ENCODE results near the gene PHF2.

The PHF2 gene

DNA sequence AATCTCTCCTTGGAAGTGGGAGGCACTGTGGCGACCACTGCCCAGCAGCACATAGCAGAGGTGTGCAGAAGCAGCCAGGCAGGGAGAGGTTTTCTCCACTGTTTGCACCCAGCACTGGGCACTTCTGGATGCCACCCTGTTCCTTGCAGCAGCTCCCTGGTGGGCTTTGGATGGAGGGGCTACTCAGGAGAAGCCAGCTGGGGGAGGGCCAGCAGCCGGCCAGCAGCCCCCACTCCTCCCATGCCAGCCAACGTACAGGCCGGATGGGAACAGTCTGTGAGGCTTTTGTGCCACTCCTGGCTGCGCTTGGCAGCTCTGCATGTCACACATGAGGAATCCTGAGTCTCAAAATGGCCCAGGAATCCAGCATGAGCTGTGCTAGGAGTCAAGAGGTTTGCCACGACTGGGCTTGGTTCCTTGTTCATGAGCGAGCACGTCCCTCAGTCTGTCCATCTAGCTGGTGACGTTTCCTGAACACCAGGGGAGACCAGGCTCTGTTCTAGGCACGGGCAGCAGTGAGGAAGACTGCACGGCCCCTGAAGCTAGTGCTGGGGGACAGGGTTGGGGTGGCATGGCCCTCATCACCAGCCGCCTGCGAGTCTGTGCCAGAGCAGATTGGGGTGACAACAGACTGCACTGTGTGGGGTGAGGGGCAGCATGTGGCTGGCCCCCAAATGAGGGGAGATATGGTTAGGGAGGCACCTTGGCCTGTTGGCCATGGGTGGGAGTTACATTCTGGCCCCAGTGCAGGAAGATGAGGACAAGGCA, 10.1 kb downstream of the PHF2 start:
- no peak for DNase-seq (ENCODE audit: insufficient read length, low spot score)
- TF ChIP-seq, protein P1, sequence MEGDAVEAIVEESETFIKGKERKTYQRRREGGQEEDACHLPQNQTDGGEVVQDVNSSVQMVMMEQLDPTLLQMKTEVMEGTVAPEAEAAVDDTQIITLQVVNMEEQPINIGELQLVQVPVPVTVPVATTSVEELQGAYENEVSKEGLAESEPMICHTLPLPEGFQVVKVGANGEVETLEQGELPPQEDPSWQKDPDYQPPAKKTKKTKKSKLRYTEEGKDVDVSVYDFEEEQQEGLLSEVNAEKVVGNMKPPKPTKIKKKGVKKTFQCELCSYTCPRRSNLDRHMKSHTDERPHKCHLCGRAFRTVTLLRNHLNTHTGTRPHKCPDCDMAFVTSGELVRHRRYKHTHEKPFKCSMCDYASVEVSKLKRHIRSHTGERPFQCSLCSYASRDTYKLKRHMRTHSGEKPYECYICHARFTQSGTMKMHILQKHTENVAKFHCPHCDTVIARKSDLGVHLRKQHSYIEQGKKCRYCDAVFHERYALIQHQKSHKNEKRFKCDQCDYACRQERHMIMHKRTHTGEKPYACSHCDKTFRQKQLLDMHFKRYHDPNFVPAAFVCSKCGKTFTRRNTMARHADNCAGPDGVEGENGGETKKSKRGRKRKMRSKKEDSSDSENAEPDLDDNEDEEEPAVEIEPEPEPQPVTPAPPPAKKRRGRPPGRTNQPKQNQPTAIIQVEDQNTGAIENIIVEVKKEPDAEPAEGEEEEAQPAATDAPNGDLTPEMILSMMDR (IDR thresholded peaks at IDR 0.05; ENCODE audit: insufficient read depth, missing control alignments): no peak
- FAIRE-seq: no peak

DNA sequence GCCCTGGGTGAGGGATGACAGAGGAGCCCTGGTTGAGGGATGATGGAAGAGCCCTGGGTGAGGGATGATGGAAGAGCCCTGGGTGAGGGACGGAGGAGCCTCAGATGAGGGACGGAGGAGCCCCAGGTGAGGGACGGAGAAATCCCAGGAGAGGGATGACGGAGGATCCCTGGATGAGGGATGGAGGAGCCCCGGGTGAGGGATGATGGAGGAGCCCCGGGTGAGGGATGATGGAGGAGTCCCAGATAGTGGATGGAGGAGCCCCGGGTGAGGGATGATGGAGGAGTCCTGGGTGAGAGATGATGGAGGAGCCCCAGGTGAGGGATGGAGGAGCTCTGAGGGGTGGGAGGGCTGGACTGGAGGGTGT, 10.9 kb downstream of the PHF2 start:
- TF ChIP-seq, protein P1 (IDR thresholded peaks at IDR 0.05; ENCODE audit: insufficient read depth, missing control alignments): no peak
- no peak for DNase-seq (ENCODE audit: insufficient read length, low spot score)
- FAIRE-seq: no peak

DNA sequence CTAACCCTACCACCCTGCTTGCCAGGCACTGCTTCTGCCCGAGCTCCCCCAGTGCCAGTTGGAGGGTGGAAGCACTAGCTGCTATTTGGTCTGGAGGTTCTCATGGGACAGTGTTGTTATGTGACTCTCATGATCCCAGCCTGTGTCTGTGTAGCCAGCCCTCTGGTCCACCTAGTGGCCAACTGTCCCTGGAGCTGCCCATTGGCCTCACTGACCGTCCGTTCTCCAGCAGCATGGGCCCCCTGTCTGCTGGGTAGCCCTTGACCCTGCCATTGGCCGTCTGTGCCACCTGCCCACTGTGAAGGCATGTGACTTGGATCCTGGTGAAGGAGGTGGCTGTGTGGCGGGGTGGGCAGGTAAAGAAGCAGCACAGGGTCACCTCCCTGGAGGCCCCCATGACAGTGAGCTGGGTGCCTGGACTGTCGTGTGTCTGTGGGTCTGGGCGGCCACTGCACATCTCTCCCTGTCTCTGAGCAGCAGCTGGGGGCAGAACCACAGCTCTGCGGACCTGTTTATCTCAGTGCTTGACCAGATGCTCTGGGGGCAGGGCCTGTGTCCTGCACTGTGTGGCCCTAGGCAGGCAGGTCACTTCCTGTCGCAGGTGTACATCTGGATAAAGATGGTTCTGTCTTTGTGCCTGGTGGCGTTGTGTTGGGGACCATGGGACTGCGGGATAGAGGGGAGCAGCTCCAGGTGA, 11.4 kb downstream of the PHF2 start:
- DNase-seq (ENCODE audit: insufficient read length, low spot score) (no peak), FAIRE-seq (no peak)
- TF ChIP-seq, protein P1 (IDR thresholded peaks at IDR 0.05; ENCODE audit: insufficient read depth, missing control alignments): no peak

DNA sequence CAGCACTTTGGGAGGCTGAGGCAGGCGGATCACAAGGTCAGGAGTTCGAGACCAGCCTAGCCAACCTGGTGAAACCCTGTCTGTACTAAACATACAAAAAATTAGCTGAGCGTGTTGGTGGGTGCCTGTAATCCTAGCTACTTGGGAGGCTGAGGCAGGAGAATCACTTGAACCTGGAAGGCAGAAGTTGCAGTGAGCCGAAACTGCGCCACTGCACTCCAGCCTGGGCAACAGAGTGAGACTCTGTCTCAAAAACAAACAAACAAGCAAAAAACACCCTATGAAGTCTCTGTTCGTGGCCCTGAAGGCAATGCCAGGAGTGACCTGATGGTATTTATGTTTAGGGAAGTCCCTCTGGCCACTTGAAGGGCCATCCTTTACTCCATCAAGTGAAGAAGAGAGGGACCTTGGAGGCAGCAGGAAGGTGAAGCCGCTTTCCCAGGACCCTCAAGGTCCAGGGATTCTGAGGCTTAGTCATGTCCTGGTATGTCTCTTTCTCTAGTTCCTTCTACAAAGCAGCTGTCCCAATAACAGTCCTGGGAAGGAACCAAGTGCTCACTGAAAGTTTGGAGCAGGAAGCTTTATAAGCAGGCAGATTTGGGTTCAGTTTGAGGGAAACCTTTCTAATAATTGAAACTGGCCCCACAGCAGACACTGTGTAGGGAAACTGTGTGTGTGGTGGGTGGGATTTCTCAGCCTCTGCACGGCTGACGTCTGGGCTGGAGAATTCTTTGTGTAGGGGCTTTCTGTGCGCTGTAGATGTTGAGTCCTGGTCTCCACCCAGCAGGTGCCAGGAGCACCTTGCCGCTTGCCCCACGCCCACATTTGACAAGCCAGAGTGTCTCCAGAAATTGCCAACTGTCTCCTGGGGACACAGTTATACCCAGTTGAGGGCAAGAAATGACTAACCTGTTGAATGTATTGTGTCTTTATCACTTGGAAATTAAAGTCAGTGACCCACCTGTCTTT, 12.5 kb downstream of the PHF2 start:
- TF ChIP-seq, protein P1 (IDR thresholded peaks at IDR 0.05; ENCODE audit: insufficient read depth, missing control alignments): no peak
- no peak for DNase-seq (ENCODE audit: insufficient read length, low spot score)
- no peak for FAIRE-seq

DNA sequence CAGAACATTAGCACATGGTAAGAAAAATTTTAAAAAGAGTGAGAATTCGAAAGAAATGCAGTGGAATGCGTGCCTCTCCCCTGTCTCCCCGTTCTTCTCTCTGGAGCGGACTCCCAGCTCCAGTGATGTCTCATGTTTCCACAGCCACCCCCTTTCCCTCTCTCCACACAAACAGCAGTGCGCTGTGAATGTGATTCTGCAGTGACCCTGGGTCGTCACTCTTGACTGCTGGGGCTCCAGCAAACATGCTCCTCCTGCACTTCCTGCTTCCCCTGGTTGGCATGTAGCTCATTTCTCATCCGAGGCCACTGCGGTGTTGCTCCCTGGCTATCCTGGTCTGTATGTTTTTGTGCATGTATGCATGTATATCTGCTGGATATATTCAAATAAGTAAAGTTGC, 13.3 kb downstream of the PHF2 start:
- no peak for FAIRE-seq
- TF ChIP-seq, protein P1 (IDR thresholded peaks at IDR 0.05; ENCODE audit: insufficient read depth, missing control alignments): no peak
- no peak for DNase-seq (ENCODE audit: insufficient read length, low spot score)

DNA sequence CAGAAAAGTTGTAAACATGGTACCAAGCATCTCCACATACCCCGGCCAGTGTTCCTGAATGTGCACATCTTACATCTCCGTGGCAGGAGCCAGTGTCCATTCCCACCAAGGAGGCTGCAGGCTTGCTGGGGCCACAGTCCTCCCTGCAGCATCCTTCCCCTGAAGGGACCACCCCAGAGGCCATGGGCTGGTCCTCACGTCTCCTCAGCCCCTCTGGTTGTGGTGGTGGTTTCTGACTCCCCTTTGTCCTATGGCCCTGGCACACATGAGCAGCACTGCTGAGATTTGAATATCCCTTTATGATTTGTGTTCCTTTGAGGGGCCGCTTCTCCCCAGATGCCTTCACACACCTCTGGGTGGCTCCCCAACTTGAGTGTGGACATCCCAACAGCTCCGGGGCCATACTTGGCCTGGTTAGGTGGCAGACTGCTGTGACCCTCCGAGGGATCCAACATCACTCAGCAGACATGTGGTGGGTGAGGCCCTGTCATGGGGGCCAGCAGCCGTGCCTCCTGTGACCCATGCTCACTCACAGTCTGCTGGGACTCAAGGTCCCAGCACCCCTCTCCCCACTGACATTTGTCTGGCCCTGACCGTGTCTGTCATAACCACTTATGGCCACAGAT, 14.3 kb downstream of the PHF2 start:
- no peak for DNase-seq (ENCODE audit: insufficient read length, low spot score)
- TF ChIP-seq, protein P1 (IDR thresholded peaks at IDR 0.05; ENCODE audit: insufficient read depth, missing control alignments): no peak
- no peak for FAIRE-seq

Measured in D721Med (cell line).